Endothelial cell (in vitro differentiated cells): ENCODE results near the gene HNRNPU. TPM values are rescaled to one million over a fixed set of nuclear protein-coding genes. Genes with fewer than 3 reads are reported as not detected.

Experiments
- DNase-seq: peaks from one replicate; pipeline ENCODE4 v3.0.0; 2021; ENCODE audit warnings: low spot score
- H3K27ac Mint-ChIP-seq: one replicate; pipeline ENCODE4 v1.8.0; 2021; ENCODE audit warnings: mixed read lengths, inconsistent platforms; ENCODE audit not compliant: unreplicated experiment
- H3K27me3 Mint-ChIP-seq: one replicate; pipeline ENCODE4 v1.8.0; 2021; ENCODE audit warnings: mild to moderate bottlenecking, moderate library complexity, mixed read lengths, inconsistent platforms; ENCODE audit not compliant: unreplicated experiment
- H3K36me3 Mint-ChIP-seq: one replicate; pipeline ENCODE4 v1.8.0; 2021; ENCODE audit warnings: mild to moderate bottlenecking, low read depth, mixed read lengths, inconsistent platforms; ENCODE audit not compliant: unreplicated experiment
- H3K4me1 Mint-ChIP-seq: one replicate; pipeline ENCODE4 v1.8.0; 2021; ENCODE audit warnings: mild to moderate bottlenecking, mixed read lengths, inconsistent platforms; ENCODE audit not compliant: unreplicated experiment
- H3K4me3 Mint-ChIP-seq: one replicate; pipeline ENCODE4 v1.8.0; 2021; ENCODE audit warnings: mild to moderate bottlenecking, mixed read lengths, inconsistent platforms; ENCODE audit not compliant: unreplicated experiment
- H3K9me3 Mint-ChIP-seq: one replicate; pipeline ENCODE4 v1.8.0; 2021; ENCODE audit warnings: mixed read lengths, inconsistent platforms; ENCODE audit not compliant: unreplicated experiment
- total RNA-seq: library from RNA; stranded (reverse); fragmentation: NEBNext Ultra II Directional; extraction: Animal tissue kit (Norgen Biotek cat#: 25700); gene quantifications from one replicate; pipeline ENCODE4 v1.2.1, GENCODE V29; 2021; ENCODE audit not compliant: unreplicated experiment
- TF ChIP-seq, protein P1 (sequence below): fragments of 200-600 bp; sonication (generic); IDR thresholded peaks from one replicate; pipeline ENCODE4 v1.5.0; 2021; ENCODE audit warnings: antibody characterized with exemption; ENCODE audit not compliant: unreplicated experiment

HNRNPU gene
- total RNA-seq, 1 donor from 2014 or later = 381 TPM

DNA sequence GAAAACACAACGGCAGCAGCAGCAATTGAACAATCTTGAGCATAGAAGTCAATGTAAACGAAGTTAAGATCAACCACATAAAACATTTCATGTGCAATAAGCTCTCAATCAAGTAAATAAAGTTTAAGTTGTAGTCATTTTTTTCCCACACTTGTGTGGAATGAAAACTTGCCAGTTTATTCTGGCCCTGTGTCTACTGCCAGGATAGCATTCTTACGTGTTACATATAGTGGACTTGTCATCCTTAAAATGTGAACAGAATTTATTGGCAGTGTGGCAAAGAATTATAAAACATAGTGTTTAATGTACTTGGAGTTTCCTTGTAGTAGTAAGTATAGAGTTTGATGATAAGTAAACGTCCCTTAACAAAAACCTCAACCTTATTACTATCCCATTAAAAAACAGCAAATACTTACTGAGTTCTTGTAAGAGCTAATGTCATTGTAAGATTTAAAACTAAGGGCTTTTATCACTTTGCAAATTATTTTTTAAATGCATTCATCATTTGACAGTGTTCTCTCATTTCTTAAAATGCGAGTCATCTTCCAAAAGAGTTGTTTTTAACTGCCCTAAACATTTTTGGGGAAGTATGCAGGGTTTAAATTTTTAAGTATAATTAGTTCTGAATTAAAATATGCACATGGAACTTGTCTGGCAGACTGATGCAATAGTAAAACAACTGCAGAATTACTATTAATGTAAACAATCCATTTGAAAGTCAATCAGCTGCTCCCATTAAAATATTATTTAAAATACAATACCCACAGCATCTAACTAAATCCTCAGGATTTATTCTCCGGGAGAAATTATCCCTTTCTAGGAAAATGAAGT lies 21.0 kb downstream of the HNRNPU start:
- Mint-ChIP-seq H3K4me3 (no peak overlapping the region), H3K27ac (no peak overlapping the region), H3K9me3 (no peaks in the 10 kb centered on the region), H3K36me3 (peaks cover 24% of the 10 kb centered on the region), H3K27me3 (no peaks in the 10 kb centered on the region), H3K4me1 (peaks cover 5% of the 10 kb centered on the region)
- TF ChIP-seq, protein P1, sequence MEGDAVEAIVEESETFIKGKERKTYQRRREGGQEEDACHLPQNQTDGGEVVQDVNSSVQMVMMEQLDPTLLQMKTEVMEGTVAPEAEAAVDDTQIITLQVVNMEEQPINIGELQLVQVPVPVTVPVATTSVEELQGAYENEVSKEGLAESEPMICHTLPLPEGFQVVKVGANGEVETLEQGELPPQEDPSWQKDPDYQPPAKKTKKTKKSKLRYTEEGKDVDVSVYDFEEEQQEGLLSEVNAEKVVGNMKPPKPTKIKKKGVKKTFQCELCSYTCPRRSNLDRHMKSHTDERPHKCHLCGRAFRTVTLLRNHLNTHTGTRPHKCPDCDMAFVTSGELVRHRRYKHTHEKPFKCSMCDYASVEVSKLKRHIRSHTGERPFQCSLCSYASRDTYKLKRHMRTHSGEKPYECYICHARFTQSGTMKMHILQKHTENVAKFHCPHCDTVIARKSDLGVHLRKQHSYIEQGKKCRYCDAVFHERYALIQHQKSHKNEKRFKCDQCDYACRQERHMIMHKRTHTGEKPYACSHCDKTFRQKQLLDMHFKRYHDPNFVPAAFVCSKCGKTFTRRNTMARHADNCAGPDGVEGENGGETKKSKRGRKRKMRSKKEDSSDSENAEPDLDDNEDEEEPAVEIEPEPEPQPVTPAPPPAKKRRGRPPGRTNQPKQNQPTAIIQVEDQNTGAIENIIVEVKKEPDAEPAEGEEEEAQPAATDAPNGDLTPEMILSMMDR = no peak
- no peak for DNase-seq

DNA sequence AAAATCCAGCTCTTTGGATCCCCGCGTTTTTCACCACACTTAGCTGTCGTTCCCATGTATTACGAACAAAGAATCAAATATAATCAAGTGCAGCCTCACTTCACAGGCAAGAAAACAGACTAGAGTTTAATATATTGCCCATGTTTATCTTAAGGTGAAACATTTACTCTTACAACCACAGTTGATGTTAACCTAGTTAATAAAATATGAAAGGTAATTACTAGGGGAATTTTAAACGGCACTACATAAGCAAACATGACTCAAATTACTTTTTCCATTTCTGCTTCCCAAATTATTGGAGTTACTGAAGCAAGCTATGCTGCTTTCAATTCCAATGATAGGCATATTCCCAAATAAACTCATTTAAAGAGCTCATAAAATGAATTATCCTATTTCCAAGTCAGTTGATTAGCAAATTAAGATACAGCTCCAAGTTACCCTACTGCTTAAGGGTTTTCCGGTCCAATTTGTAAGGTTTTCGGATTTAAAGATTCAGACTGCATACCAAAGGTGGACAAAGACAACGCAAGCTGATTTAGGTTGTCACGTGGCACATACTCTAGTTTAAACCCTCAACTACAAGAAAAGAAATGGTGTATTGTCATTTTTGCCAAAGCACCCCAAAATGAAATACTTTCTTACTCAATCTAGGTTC lies 22.9 kb downstream of the HNRNPU start:
- Mint-ChIP-seq H3K27me3 (no peaks in the 10 kb centered on the region), H3K4me3 (no peak overlapping the region), H3K9me3 (no peaks in the 10 kb centered on the region), H3K4me1 (peaks cover 19% of the 10 kb centered on the region), H3K36me3 (peaks cover 20% of the 10 kb centered on the region), H3K27ac (no peak overlapping the region)
- TF ChIP-seq, protein P1 = no peak
- DNase-seq = no peak

DNA sequence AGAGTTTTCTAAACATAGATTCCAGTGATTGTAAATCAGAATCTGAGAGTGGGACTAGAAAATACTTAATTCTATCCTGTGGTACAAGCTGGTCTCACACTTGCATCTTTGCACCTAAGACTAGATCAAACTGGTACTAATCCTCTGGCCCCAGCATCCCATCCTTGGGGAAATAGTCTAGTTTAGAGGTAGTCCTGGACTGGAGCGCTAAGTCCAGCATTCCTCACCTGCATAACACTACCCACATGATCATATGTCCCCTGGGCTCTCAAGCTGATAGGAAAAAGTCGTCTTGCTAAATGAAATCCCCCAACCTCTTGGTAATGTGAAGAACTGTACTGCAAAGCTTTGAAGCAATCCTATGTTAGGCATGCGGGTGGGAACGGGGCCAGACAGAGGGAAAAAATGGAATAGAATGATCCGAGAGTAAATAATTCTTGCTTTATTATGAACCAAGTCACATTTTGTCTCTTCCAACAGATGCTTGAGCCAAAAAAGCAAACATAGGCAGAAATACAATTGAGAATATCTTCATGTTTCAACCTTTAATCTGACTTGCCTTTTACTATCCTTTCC lies 24.0 kb downstream of the HNRNPU start:
- Mint-ChIP-seq H3K27ac (peak overlapping the region; percentile 48), H3K36me3 (peaks cover 20% of the 10 kb centered on the region), H3K9me3 (no peaks in the 10 kb centered on the region), H3K4me1 (peaks cover 24% of the 10 kb centered on the region), H3K4me3 (peak overlapping the region; percentile 22), H3K27me3 (peaks cover under 1% of the 10 kb centered on the region)
- TF ChIP-seq, protein P1 = no peak
- no peak for DNase-seq

DNA sequence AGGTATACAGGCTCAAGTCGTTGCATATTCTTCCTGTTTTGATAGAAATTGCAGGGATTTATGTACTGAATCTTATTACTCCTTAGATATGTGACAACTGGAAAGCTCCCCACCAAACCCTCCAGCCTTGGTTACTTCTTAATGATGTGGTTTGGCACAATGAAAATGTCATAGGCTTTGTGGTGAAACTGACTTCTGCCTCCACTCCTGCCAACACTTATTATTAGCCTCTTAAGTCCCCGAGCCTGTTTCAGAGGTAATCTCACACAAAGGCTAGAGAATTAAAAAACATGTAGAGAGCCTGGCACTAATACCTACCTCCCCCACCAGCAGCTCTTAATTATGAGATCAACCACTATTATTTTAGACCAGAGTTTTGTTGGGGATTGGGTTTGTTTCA lies 24.7 kb downstream of the HNRNPU start:
- Mint-ChIP-seq H3K36me3 (peaks cover 20% of the 10 kb centered on the region), H3K27me3 (peaks cover 4% of the 10 kb centered on the region), H3K27ac (no peak overlapping the region), H3K9me3 (no peaks in the 10 kb centered on the region), H3K4me3 (no peak overlapping the region), H3K4me1 (peaks cover 24% of the 10 kb centered on the region)
- TF ChIP-seq, protein P1 = no peak
- no peak for DNase-seq
